Muscle layer of colon (tissue), 2 donors: ENCODE data around the gene CSAD.
"Not testable (repeated sequence)": the region's sequence is repeated elsewhere in the genome, so short reads cannot be mapped to it uniquely, and the experiment has no call there.

Experiments
- H3K27ac ChIP-seq: one replicate; pipeline ENCODE4 v1.7.0; 2013; ENCODE audit warnings: low read depth, mild to moderate bottlenecking, low read length, moderate library complexity
- H3K27me3 ChIP-seq, 2 donors: one replicate each; pipeline ENCODE4 v1.7.0; 2013; ENCODE audit warnings: low read length in 2 of 2, mild to moderate bottlenecking in 2 of 2; ENCODE audit not compliant: insufficient read depth in 2 of 2, control insufficient read depth in 1 of 2
- H3K36me3 ChIP-seq: one replicate; pipeline ENCODE4 v1.7.0; 2013; ENCODE audit warnings: mild to moderate bottlenecking, low read length; ENCODE audit not compliant: insufficient read depth
- H3K4me1 ChIP-seq: one replicate; pipeline ENCODE4 v1.7.0; 2013; ENCODE audit warnings: mild to moderate bottlenecking, low read length; ENCODE audit not compliant: insufficient read depth
- H3K4me3 ChIP-seq, 2 donors: one replicate each; pipeline ENCODE4 v1.7.0; 2013; ENCODE audit warnings: low read length in 2 of 2, low read depth in 1 of 2, mild to moderate bottlenecking in 1 of 2, moderate library complexity in 1 of 2
- H3K9ac ChIP-seq: one replicate; pipeline ENCODE4 v1.7.0; 2013; ENCODE audit warnings: low read length
- H3K9me3 ChIP-seq: one replicate; pipeline ENCODE4 v1.7.0; 2013; ENCODE audit warnings: mild to moderate bottlenecking, low read length
- donor health status: abdominal sarcoma.
- donor health status: Adenocarcinoma of cecum.

Gene CSAD

GRCh38 chr12:53182903-53183302, 2.2 kb upstream of the CSAD start:
- Histone ChIP-seq H3K27ac (no peak overlapping the region), H3K36me3 (peaks cover 58% of the 10 kb centered on the region), H3K4me3 (peak overlapping the region; percentile 10 to 88), H3K27me3 (no peaks in the 10 kb centered on the region), H3K9ac (no peak overlapping the region), H3K4me1 (peaks cover 47% of the 10 kb centered on the region), H3K9me3 (no peaks in the 10 kb centered on the region)

- Histone ChIP-seq H3K27me3 (no peaks in the 10 kb centered on the region), H3K9me3 (no peaks in the 10 kb centered on the region), H3K27ac (peak overlapping the region; percentile 69), H3K4me1 (peaks cover 47% of the 10 kb centered on the region), H3K36me3 (peaks cover 49% of the 10 kb centered on the region), H3K9ac (peak overlapping the region; percentile 63), H3K4me3 (peak overlapping the region; percentile 10 to 88)
These were observed 1.2 kb upstream of the CSAD start for GRCh38 chr12:53181935-53182334.

- Histone ChIP-seq H3K9me3 (no peaks in the 10 kb centered on the region), H3K27ac (peak overlapping the region; percentile 69), H3K9ac (peak overlapping the region; percentile 63), H3K36me3 (peaks cover 40% of the 10 kb centered on the region), H3K4me1 (peaks cover 47% of the 10 kb centered on the region), H3K27me3 (no peaks in the 10 kb centered on the region), H3K4me3 (peak overlapping the region; percentile 56 to 88)
These were observed 363 bp upstream of the CSAD start for GRCh38 chr12:53180931-53181645.

- H3K36me3 ChIP-seq, result peaks cover 27% of the 10 kb centered on the region
- H3K4me1 ChIP-seq, result peaks cover 44% of the 10 kb centered on the region
- H3K27me3 ChIP-seq, result no peaks in the 10 kb centered on the region
- H3K27ac ChIP-seq, result peak overlapping the region; percentile 69
- H3K4me3 ChIP-seq, result peak overlapping the region; percentile 38 to 88
- H3K9ac ChIP-seq, result peak overlapping the region; percentile 78
- no peaks in the 10 kb centered on the region for H3K9me3 ChIP-seq
These were observed 972 bp downstream of the CSAD start for GRCh38 chr12:53179687-53180219.

- Histone ChIP-seq H3K36me3 (peaks cover 19% of the 10 kb centered on the region), H3K4me1 (peaks cover 36% of the 10 kb centered on the region), H3K27ac (peak overlapping the region; percentile 24)
- H3K4me3 ChIP-seq, H3K9me3 ChIP-seq, H3K9ac ChIP-seq, H3K27me3 ChIP-seq: not testable (repeated sequence)
These were observed 1.9 kb downstream of the CSAD start for GRCh38 chr12:53178803-53179202.

GRCh38 chr12:53177447-53177846, 3.3 kb downstream of the CSAD start:
- H3K27ac ChIP-seq, H3K36me3 ChIP-seq, H3K27me3 ChIP-seq, H3K9me3 ChIP-seq, H3K9ac ChIP-seq, H3K4me3 ChIP-seq: not testable (repeated sequence)
- peaks cover 22% of the 10 kb centered on the region for H3K4me1 ChIP-seq

- no peak overlapping the region for H3K4me3 ChIP-seq
- H3K9me3 ChIP-seq, result no peaks in the 10 kb centered on the region
- peaks cover 20% of the 10 kb centered on the region for H3K4me1 ChIP-seq
- H3K9ac ChIP-seq, result no peak overlapping the region
- H3K27ac ChIP-seq, result no peak overlapping the region
- H3K36me3 ChIP-seq, result peaks cover 1% of the 10 kb centered on the region
- H3K27me3 ChIP-seq, result no peaks in the 10 kb centered on the region
These were observed 4.0 kb downstream of the CSAD start for GRCh38 chr12:53176750-53177149.

GRCh38 chr12:53174881-53175491, 5.7 kb downstream of the CSAD start:
- no peaks in the 10 kb centered on the region for H3K27me3 ChIP-seq
- no peak overlapping the region for H3K4me3 ChIP-seq
- no peaks in the 10 kb centered on the region for H3K9me3 ChIP-seq
- H3K4me1 ChIP-seq, result peaks cover 21% of the 10 kb centered on the region
- no peak overlapping the region for H3K9ac ChIP-seq
- no peak overlapping the region for H3K27ac ChIP-seq
- H3K36me3 ChIP-seq, result peaks cover 12% of the 10 kb centered on the region

- no peaks in the 10 kb centered on the region for H3K27me3 ChIP-seq
- H3K9me3 ChIP-seq, result no peaks in the 10 kb centered on the region
- H3K4me1 ChIP-seq, result peaks cover 12% of the 10 kb centered on the region
- H3K36me3 ChIP-seq, result peaks cover 17% of the 10 kb centered on the region
- H3K4me3 ChIP-seq, result no peak overlapping the region
- H3K27ac ChIP-seq, result no peak overlapping the region
- H3K9ac ChIP-seq, result no peak overlapping the region
These were observed 7.5 kb downstream of the CSAD start for GRCh38 chr12:53173085-53173715.

GRCh38 chr12:53172352-53172751, 8.4 kb downstream of the CSAD start:
- Histone ChIP-seq H3K9me3 (no peaks in the 10 kb centered on the region), H3K27ac (no peak overlapping the region), H3K4me1 (peaks cover 12% of the 10 kb centered on the region), H3K36me3 (peaks cover 23% of the 10 kb centered on the region), H3K27me3 (no peaks in the 10 kb centered on the region), H3K9ac (no peak overlapping the region), H3K4me3 (peak overlapping the region in 1 of 2 donors; percentile 20)

GRCh38 chr12:53171725-53172329, 8.9 kb downstream of the CSAD start:
- Histone ChIP-seq H3K36me3 (peaks cover 26% of the 10 kb centered on the region), H3K27ac (peak overlapping the region; percentile 34), H3K4me3 (peak overlapping the region in 1 of 2 donors; percentile 20), H3K9ac (no peak overlapping the region), H3K4me1 (peaks cover 12% of the 10 kb centered on the region), H3K9me3 (no peaks in the 10 kb centered on the region), H3K27me3 (no peaks in the 10 kb centered on the region)
